Activated T-helper 17 cell treated with anti-CD3 and anti-CD28 coated beads, Interleukin-2, amount 50 U/mL, for 72 hours (primary cell): ENCODE measurements around the gene CDH20. TPM values are rescaled to one million over a fixed set of nuclear protein-coding genes. Genes with fewer than 3 reads are reported as not detected.

Experiments used
- ATAC-seq: fragments of 150-1000 bp; cut with Tn5 transposase; replicated peaks from 2 replicates; pipeline ENCODE4 v1.10.0; 2021; ENCODE audit warnings: mild to moderate bottlenecking, moderate library complexity
- H3K27ac Mint-ChIP-seq: one replicate; pipeline ENCODE4 v1.8.0; 2022; ENCODE audit warnings: mixed read lengths
- H3K27me3 Mint-ChIP-seq: one replicate; pipeline ENCODE4 v1.8.0; 2022; ENCODE audit warnings: mixed read lengths
- H3K36me3 Mint-ChIP-seq: one replicate; pipeline ENCODE4 v1.8.0; 2022; ENCODE audit warnings: low read depth, mild to moderate bottlenecking, mixed read lengths
- H3K4me1 Mint-ChIP-seq: one replicate; pipeline ENCODE4 v1.8.0; 2022; ENCODE audit warnings: mixed read lengths
- H3K4me3 Mint-ChIP-seq: one replicate; pipeline ENCODE4 v1.8.0; 2022; ENCODE audit warnings: mild to moderate bottlenecking, mixed read lengths
- H3K9me3 Mint-ChIP-seq: one replicate; pipeline ENCODE4 v1.8.0; 2022; ENCODE audit warnings: mixed read lengths
- total RNA-seq, 2 donors: library from RNA; stranded (reverse); gene quantifications; one replicate each; pipeline ENCODE4 v1.2.3, GENCODE V29; 2022

The CDH20 gene
- total RNA-seq, 2 donors from 2014 or later = 0.40 TPM; not detected in 1

DNA sequence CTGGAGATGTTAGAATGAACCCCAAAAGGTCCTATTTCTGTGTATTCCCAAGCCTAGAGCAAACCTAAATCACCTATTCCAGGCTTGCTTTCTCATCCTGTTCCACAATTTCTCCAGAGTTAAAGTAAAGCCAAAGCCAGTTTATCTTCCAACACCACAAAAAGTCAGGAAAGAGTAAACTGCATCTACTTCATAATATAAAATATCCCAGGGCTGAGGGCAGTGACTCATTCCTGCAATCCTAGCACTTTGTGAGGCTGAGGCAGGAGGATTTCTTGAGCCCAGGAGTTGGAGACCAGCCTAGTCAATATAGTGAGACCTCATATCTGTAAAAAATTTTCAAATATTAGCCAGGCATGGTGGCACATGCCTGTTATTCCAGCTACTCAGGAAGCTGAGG is 241.4 kb downstream of the CDH20 start:
- Mint-ChIP-seq H3K4me1 (peaks cover 2% of the 10 kb centered on the region), H3K27ac (no peak overlapping the region), H3K4me3 (no peak overlapping the region), H3K36me3 (no peaks in the 10 kb centered on the region), H3K27me3 (peaks cover 50% of the 10 kb centered on the region), H3K9me3 (peaks cover 9% of the 10 kb centered on the region)
- no peak for ATAC-seq

DNA sequence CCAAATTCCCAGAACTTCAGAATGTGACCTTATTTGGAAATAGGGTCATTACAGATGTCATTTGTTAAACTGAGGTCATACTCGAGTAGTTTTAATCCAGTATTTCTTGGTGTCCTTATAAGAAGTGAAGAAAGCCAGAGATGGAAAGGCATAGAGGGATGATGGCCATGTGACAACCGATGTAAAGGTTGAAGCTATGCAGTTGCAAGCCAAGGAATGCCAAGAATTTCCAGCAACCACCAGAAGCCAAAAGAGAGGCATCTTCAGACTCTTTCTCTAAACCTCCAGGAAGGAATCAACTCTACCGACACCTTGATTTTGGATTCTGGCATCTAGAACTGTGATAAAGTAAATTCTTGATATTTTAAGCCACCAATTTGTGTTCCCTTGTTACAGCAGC is 242.2 kb downstream of the CDH20 start:
- H3K4me3 Mint-ChIP-seq = no peak overlapping the region
- peaks cover 5% of the 10 kb centered on the region for H3K4me1 Mint-ChIP-seq
- peaks cover 9% of the 10 kb centered on the region for H3K9me3 Mint-ChIP-seq
- no peak for ATAC-seq
- H3K27ac Mint-ChIP-seq = no peak overlapping the region
- peaks cover 51% of the 10 kb centered on the region for H3K27me3 Mint-ChIP-seq
- H3K36me3 Mint-ChIP-seq = no peaks in the 10 kb centered on the region

DNA sequence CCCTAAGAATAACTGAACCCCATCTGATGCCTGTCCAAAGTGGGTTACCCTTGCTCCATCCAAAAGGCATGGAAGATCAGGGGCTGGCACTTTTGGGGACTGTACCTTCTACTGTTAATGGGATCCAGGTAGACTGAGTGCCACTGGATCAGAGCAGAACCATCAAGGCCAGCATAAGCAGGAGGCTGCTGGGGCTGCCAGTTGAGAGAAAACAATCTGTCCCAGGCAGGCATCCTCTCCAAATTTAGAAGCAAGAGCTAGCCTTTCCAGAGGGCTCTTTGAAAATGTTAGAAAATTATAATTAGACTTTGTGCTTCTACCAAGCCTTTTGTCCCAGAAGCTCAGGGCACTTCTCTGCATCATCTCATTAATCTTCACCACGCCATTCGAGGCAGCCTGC is 245.6 kb downstream of the CDH20 start:
- peaks cover 5% of the 10 kb centered on the region for H3K4me1 Mint-ChIP-seq
- H3K36me3 Mint-ChIP-seq = no peaks in the 10 kb centered on the region
- ATAC-seq = no peak
- H3K27me3 Mint-ChIP-seq = peaks cover 61% of the 10 kb centered on the region
- no peak overlapping the region for H3K4me3 Mint-ChIP-seq
- no peaks in the 10 kb centered on the region for H3K9me3 Mint-ChIP-seq
- no peak overlapping the region for H3K27ac Mint-ChIP-seq

DNA sequence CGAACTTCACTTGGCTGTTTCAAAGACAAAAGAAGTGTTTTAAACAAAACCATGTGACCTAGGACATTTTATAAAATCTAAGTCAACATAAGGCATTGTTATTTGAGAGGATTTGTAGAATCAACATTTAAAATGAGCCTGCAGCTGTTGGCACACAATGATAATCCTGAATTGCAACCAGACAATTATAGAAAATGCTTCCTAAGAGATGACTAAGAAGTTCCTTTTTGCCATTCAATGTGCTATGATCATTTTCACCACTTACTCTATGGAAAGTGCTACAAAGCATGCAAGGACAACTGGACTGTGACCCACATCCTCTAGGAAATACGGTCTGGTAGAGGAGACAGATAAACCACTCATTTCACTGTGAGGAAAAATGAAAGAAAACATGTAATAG is 246.4 kb downstream of the CDH20 start:
- no peak for ATAC-seq
- no peaks in the 10 kb centered on the region for H3K9me3 Mint-ChIP-seq
- peaks cover 5% of the 10 kb centered on the region for H3K4me1 Mint-ChIP-seq
- no peak overlapping the region for H3K27ac Mint-ChIP-seq
- H3K36me3 Mint-ChIP-seq = no peaks in the 10 kb centered on the region
- H3K27me3 Mint-ChIP-seq = peaks cover 56% of the 10 kb centered on the region
- no peak overlapping the region for H3K4me3 Mint-ChIP-seq

DNA sequence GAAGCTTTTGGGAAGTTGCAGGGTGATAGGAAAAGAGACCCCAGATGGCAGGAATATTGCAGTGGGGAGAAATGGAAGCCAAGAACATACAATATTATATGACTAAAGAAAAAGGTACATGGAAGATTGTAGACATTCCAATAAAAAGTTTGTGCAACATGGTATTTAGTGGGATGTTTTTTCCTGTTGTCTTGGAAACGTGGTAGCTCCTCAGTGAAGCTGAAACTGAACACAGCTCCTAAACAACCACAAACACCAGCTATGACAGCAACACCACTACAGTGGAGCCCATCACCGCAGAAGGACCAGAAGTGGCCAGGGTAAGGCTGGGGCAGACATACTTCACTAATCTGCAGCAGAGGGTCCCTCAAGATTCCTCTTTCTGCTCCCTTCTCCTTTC is 246.8 kb downstream of the CDH20 start:
- no peaks in the 10 kb centered on the region for H3K36me3 Mint-ChIP-seq
- H3K27me3 Mint-ChIP-seq = peaks cover 56% of the 10 kb centered on the region
- peaks cover 5% of the 10 kb centered on the region for H3K4me1 Mint-ChIP-seq
- H3K4me3 Mint-ChIP-seq = no peak overlapping the region
- no peaks in the 10 kb centered on the region for H3K9me3 Mint-ChIP-seq
- no peak overlapping the region for H3K27ac Mint-ChIP-seq
- ATAC-seq = no peak

DNA sequence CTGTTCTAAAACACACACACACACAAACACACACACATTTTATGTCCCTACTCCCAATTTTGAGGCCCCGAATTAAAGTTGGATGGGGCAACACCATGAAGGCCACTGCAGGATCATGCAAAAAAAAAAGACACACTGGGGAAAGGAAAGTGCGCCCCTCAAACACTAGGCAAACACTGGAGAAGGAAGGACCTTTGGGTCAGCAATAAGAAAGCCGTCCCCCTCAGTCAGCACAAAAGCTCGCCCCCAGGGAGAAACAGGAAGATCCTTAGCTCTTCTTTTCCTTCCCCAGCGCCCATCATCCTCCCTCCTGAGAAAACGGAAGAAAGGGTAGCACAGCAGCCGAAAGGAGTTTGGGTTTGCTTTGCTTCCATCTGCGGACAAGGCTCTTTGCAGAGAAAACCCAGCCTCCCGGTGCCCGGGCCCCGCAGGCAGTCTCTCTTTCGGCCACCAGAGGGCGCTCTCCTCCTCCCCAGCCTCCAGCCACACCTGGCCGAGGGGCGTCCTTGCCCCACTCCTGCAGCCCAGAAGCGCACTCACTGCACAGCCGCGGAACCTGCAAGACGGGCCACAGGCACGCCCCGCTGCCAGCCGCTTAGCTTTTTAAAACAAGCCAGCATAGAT is 248.5 kb downstream of the CDH20 start:
- H3K4me1 Mint-ChIP-seq = peaks cover 5% of the 10 kb centered on the region
- H3K9me3 Mint-ChIP-seq = no peaks in the 10 kb centered on the region
- no peak overlapping the region for H3K27ac Mint-ChIP-seq
- peak; percentile 79 for ATAC-seq
- H3K27me3 Mint-ChIP-seq = peaks cover 62% of the 10 kb centered on the region
- H3K36me3 Mint-ChIP-seq = no peaks in the 10 kb centered on the region
- H3K4me3 Mint-ChIP-seq = peak overlapping the region; percentile 33

DNA sequence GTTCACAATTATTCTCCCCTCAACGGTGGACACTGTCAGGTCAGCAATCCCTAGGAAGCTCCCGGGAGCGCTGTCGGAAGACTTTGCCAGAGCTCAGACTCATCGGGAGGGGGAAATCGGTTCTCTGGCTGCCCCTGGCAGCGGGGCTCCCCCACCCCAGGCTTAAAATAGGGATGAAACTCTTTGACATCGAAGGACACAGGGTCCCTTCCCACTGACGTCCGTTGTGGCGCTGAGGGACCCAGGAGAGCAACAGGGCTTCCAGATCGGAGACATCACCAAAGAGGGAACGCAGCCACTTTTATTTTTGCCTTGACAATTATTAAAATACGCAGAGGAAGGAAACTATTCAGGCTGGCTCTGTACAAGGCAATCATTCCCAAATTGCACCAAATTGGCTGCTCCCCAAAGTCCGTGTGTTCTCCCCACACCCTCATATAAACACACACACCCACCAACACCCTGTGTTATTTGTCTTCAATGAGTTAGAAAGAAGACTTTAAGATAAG is 249.0 kb downstream of the CDH20 start:
- ATAC-seq = peak; percentile 9
- no peak overlapping the region for H3K27ac Mint-ChIP-seq
- H3K4me1 Mint-ChIP-seq = peaks cover 5% of the 10 kb centered on the region
- H3K27me3 Mint-ChIP-seq = peaks cover 58% of the 10 kb centered on the region
- no peaks in the 10 kb centered on the region for H3K36me3 Mint-ChIP-seq
- H3K4me3 Mint-ChIP-seq = peak overlapping the region; percentile 33
- H3K9me3 Mint-ChIP-seq = no peaks in the 10 kb centered on the region

DNA sequence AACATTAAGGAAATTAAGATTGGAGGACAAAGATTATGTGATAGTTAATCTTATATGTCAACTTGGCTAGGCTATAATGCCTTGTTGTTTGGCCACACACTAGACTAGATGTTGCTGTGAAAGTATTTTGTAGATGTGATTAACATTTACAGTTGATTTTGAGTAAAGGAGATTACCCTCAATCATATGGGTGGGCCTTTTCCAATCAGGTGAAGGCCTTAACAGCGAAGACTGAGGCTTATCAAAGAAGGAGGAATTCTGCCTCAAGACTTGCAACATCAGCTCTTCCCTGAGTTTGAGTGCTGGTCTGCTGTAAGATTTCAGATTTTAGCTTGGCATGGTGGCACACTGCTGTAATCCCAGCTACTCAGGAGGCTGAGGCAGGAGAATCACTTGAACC is 250.3 kb downstream of the CDH20 start:
- Mint-ChIP-seq H3K27me3 (peaks cover 54% of the 10 kb centered on the region), H3K9me3 (no peaks in the 10 kb centered on the region), H3K27ac (no peak overlapping the region), H3K36me3 (no peaks in the 10 kb centered on the region), H3K4me3 (no peak overlapping the region), H3K4me1 (peaks cover 5% of the 10 kb centered on the region)
- ATAC-seq = no peak

DNA sequence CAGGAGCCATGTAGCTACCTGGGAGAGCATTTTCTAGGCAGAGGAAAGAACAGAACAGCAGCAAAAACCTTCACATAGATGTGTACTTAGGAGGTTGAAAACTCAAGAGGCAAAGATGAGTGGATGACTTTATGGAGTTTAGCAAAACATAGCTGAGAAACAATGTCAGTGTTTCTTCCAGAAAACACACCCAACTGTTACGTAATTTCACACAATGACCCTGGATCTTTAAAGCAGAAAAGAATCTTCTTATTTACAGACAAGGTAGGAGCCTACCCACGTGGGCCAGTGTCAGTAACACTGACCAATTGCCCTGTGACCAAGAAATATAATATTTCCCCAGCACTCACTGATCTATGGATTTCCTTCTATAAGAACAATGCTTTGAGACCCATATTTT is 254.6 kb downstream of the CDH20 start:
- Mint-ChIP-seq H3K27ac (no peak overlapping the region), H3K36me3 (no peaks in the 10 kb centered on the region), H3K27me3 (peaks cover 30% of the 10 kb centered on the region), H3K4me1 (no peaks in the 10 kb centered on the region), H3K9me3 (no peaks in the 10 kb centered on the region), H3K4me3 (no peak overlapping the region)
- no peak for ATAC-seq

DNA sequence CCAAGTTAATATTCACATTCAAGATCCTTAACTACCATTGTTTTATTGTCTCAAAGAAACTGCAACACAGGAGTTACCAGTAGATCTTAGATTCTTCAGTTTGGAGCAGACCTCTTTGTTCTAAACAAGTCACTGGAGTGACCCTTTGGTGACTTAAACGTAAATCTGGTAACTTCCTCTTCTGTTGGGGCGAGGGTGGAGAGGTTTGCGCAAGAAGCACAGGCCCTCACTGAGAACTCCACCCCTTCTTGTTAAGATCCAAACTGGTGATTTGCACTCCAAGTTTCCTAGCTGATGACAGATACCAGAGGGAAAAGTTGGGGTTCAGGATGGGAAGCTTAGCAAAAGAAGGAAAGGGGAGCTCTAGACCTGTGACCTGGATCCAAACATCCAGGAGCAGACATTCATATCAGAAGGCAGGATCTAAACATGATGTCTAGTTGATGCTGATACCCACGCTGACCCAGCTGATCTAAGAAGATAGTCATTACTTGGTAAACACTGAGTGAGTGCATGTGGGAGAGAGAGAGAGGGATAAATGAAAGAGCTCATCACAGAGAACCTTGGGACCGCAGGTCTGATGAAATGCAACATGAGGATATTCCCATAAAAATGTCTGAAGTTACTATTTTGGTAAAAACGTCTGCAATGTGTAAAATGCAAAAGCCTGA is 256.0 kb downstream of the CDH20 start:
- no peaks in the 10 kb centered on the region for H3K9me3 Mint-ChIP-seq
- peaks cover 23% of the 10 kb centered on the region for H3K27me3 Mint-ChIP-seq
- H3K27ac Mint-ChIP-seq = no peak overlapping the region
- no peaks in the 10 kb centered on the region for H3K4me1 Mint-ChIP-seq
- no peaks in the 10 kb centered on the region for H3K36me3 Mint-ChIP-seq
- H3K4me3 Mint-ChIP-seq = no peak overlapping the region
- no peak for ATAC-seq

DNA sequence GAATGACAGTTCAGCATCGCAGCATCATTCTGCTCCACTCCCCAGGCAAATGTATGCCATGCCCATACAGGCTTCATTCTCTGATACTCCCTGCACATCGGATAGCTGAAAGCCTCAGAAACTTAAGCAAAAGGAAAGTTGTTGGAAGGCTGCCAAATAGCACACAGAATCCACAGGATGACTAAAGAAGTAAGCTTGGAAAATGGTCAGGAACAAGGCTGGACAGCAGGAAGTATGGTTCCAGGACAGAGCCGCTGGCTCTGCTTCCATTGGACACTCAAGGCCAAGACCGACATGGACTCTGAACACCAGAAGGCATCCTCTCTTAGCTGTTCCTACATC is 256.5 kb downstream of the CDH20 start:
- no peaks in the 10 kb centered on the region for H3K4me1 Mint-ChIP-seq
- ATAC-seq = no peak
- no peaks in the 10 kb centered on the region for H3K36me3 Mint-ChIP-seq
- H3K4me3 Mint-ChIP-seq = no peak overlapping the region
- H3K27me3 Mint-ChIP-seq = peaks cover 23% of the 10 kb centered on the region
- no peak overlapping the region for H3K27ac Mint-ChIP-seq
- no peaks in the 10 kb centered on the region for H3K9me3 Mint-ChIP-seq

DNA sequence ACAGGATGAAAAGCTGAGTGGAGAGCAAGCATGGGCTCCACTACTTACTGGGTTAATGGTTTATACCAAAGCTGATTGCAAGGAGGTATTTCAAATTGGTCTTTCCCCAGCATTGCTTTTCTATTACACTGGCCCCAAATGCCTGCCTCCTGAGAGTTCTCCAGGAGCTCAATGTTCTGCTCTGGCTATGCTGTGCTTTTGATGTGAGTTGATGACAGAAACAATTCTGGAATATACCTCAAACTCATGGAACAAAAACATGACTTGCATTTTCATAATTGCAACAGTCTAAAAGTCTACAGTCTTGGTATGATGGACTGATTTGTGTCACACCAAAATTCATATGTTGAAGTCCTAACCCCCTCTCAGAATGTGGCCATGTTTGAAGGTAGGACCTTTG is 258.0 kb downstream of the CDH20 start:
- no peak for ATAC-seq
- H3K9me3 Mint-ChIP-seq = no peaks in the 10 kb centered on the region
- peaks cover 12% of the 10 kb centered on the region for H3K27me3 Mint-ChIP-seq
- H3K36me3 Mint-ChIP-seq = no peaks in the 10 kb centered on the region
- no peak overlapping the region for H3K4me3 Mint-ChIP-seq
- H3K4me1 Mint-ChIP-seq = no peaks in the 10 kb centered on the region
- H3K27ac Mint-ChIP-seq = no peak overlapping the region

DNA sequence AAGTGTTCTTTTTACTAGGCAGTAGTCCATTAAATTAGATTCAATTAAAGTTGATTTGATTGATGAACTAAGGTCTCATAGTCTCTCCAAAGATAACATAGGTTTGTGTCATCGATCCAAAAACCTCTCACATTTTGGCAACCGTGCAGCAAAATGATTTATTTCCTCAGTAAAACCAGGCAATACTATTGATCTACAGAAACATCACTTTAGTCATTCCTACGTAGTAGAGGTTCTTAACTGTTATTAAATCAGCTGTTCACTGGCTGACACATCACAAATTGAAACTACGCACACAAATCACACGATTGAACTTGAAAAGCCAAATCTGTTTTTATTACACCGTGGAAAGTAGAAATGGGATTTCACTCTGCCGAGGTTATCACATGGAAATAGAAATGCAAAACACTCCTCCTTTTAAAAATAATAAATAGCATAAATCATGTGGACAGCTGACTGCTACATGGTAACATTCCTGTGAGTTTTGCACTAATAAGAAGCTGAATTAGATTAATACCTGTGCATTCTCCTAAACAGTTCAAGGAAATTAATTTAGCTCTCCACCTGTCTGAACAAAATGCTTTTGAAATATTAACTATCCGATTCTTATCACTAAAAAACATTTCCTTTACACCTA is 262.5 kb downstream of the CDH20 start:
- no peak for ATAC-seq
- H3K9me3 Mint-ChIP-seq = no peaks in the 10 kb centered on the region
- H3K4me1 Mint-ChIP-seq = no peaks in the 10 kb centered on the region
- H3K4me3 Mint-ChIP-seq = no peak overlapping the region
- H3K27ac Mint-ChIP-seq = no peak overlapping the region
- peaks cover 9% of the 10 kb centered on the region for H3K27me3 Mint-ChIP-seq
- H3K36me3 Mint-ChIP-seq = no peaks in the 10 kb centered on the region

DNA sequence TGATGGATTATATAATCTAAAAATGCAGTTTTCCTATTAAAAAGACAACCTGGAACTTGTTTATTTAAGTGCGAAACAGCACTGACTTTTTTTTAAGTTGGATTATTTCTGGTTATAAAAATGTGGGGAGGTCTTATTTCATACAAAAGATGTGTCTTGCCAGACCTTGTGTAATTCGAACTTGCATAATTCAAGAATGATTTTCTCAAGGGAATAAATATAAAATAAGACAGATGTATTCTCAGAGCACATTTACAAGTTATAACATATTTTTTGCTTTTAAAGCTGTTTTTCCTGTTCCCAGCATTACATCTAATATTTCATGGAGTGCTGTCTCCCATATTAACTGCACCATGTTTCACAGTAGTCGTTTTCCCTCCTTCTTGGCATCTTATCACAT is 263.1 kb downstream of the CDH20 start:
- Mint-ChIP-seq H3K36me3 (no peaks in the 10 kb centered on the region), H3K9me3 (no peaks in the 10 kb centered on the region), H3K4me3 (no peak overlapping the region), H3K27ac (no peak overlapping the region), H3K4me1 (no peaks in the 10 kb centered on the region), H3K27me3 (peaks cover 10% of the 10 kb centered on the region)
- ATAC-seq = no peak

DNA sequence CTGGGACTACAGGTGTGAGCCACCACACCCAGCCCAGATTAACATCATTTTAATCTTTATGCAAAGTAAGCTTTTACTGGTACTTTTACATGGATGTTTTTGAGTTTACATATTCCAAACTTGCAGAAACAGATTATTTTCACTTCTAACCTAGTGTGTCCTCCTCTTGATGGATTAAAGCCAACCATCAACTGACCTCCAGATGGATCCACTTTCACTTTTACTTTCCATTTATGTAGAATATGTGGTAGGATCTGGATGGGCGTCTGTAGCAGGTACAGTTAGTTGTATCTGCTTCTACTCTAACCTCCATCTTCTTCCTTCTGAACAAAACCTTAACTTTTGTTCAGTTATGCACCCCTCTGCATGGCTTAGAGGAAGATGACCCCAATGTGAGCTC is 264.1 kb downstream of the CDH20 start:
- no peaks in the 10 kb centered on the region for H3K4me1 Mint-ChIP-seq
- ATAC-seq = no peak
- H3K4me3 Mint-ChIP-seq = no peak overlapping the region
- H3K27me3 Mint-ChIP-seq = peaks cover 12% of the 10 kb centered on the region
- H3K27ac Mint-ChIP-seq = no peak overlapping the region
- H3K36me3 Mint-ChIP-seq = no peaks in the 10 kb centered on the region
- H3K9me3 Mint-ChIP-seq = no peaks in the 10 kb centered on the region
